Fibroblast of skin of abdomen (primary cell): ENCODE data around the gene ZNF823.
"Not testable (repeated sequence)": the region's sequence is repeated elsewhere in the genome, so short reads cannot be mapped to it uniquely, and the experiment has no call there.

ENCODE experiments used
- DNase-seq: peaks from one replicate; pipeline ENCODE4 v3.0.0-alpha.2; 2013

ZNF823 gene

GRCh38 chr19:11680689-11681302, 58.0 kb downstream of the ZNF823 start:
- DNase-seq: no peak

DNA sequence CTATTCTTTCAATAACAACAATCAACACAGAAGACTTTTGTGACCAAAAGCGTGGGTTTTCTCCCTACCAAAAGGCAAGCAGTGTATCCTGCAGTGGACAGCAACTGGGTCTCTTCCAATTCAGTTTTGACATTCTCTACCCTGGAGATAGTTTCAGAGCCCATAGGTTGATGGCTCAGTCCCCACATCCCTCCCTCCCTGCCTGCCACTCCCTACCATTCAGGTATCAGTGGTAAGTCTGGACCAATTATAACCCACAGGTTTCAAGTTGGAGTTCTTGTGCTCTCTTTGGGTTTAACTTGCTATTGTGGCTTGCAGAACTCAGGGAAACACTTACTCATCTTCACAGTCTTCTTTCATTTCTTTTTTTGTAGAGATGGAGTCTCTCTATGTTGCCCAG, 60.2 kb downstream of the ZNF823 start:
- DNase-seq: no peak

DNA sequence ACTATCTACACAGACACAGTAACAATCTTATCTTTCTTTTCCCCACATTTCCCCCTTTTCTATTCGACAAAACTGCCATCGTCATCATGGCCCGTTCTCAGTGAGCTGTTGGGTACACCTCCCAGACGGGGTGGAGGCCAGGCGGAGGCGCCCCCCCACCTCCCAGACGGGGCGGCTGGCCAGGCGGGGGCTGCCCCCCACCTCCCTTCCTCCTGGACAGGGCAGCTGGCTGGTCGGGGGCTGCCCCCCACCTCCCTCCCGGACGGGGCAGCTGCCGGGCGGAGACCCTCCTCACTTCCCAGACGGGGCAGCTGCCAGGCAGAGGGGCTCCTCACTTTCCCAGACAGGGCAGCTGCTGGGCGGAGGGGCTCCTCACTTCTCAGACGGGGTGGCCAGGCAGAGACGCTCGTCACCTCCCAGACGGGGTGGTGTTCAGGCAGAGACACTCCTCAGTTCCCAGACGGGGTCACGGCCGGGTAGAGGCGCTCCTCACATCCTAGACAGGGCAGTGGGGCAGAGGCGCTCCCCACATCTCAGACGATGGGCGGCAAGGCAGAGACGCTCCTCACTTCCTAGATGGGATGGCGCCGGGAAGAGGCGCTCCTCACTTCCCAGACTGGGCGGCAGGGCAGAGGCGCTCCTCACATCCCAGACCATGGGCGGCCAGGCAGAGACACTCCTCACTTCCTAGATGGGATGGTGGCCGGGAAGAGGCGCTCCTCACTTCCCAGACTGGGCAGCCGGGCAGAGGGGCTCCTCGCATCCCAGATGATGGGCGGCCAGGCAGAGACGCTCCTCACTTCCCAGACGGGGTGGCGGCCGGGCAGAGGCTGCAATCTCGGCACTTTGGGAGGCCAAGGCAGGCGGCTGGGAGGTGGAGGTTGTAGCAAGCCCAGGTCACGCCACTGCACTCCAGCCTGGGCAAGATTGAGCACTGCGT, 61.8 kb downstream of the ZNF823 start:
- not testable (repeated sequence) for DNase-seq

- DNase-seq: no peak
Observed at GRCh38 chr19:11675569-11675968, 63.2 kb downstream of the ZNF823 start.

GRCh38 chr19:11674067-11674492, 64.7 kb downstream of the ZNF823 start:
- DNase-seq: no peak

DNA sequence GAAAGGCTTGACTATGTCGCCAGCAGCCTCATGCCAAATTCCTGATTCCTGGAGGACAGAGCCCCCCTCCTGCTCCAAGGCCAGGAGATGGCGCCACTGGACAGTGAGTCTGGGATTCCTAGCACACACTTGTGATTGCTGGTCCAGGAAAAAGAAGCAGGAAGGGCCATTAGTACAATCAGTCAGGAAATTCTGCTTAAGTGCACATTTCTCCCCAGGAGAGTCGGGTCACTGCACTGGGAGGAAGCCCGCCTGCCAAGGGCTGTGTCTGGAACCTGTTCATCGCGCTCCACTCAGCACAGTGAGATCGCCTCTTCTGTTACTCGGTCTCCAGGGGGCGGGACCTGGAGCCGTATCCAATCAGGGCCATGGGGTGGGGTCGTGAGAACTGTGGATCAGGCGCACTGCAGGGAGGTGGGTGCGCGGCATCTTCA, 65.1 kb downstream of the ZNF823 start:
- DNase-seq: peak; percentile 26
